Mucosa of stomach (tissue), 1 donor: ENCODE measurements around the gene MEX3C.
A peak's percentile ranks its signal among the peaks of the same experiment; 100 is the strongest.

Experiments used
- H3K27me3 ChIP-seq: one replicate; pipeline ENCODE4 v1.7.0; 2013; ENCODE audit warnings: mild to moderate bottlenecking, low read length; ENCODE audit not compliant: control insufficient read depth, insufficient read depth
- H3K36me3 ChIP-seq: one replicate; pipeline ENCODE4 v1.7.0; 2013; ENCODE audit warnings: low read length; ENCODE audit not compliant: control insufficient read depth, insufficient read depth
- H3K4me1 ChIP-seq: one replicate; pipeline ENCODE4 v1.7.0; 2013; ENCODE audit warnings: mild to moderate bottlenecking, low read length; ENCODE audit not compliant: control insufficient read depth, insufficient read depth
- H3K4me3 ChIP-seq: one replicate; pipeline ENCODE4 v1.7.0; 2013; ENCODE audit warnings: low read length
- H3K9ac ChIP-seq: one replicate; pipeline ENCODE4 v1.7.0; 2013; ENCODE audit warnings: mild to moderate bottlenecking, low read length, moderate library complexity
- H3K9me3 ChIP-seq: one replicate; pipeline ENCODE4 v1.7.0; 2013; ENCODE audit warnings: mild to moderate bottlenecking, low read length, moderate library complexity; ENCODE audit not compliant: control insufficient read depth
- donor health status: Pancreatic carcinoma.

Gene MEX3C

DNA sequence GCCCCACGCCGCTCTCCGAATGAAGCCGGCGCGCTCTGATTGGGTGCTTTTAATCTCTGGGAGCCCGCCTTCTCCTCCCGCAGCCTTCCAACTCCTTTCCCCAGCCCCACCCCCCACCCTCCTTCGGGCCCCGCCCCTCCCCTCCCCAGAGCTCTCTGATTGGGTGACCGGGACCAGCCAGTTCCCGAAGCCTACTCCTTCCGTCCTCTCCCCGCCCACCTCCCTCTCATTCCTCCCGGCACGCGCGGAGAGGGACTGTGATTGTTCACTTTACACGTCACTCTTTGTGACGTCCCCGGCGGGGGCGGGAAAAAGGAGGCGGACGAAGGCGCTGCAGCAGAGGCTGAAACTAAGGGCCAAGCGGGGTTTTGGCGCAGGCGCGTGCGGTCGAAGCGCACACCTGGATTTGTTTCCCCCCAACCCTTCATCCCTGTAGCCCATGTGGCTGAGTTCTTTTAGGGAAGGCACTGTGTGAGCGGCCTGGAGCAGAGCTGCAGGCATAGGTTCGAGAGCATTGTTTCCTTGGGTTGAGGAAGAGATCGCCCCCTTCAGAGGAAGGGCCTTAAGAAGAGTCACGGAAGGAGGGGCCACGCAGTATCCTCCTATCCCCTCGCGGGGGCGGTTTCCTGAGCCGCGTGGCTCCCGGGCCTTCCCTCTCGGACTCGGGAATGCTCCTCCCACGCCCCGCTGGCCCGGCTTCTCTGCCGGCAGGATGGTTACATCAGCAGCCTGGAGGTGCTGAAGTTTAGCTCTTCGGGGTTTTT, at the start of gene MEX3C:
TSS of gene MEX3C (minus strand) at position 21 of the 764 bp plus-strand sequence. CDS start 361 bp downstream, outside the sequence.
- peak within 1 kb of the TSS; percentile 67 for H3K4me3 ChIP-seq
- no peaks in the 10 kb centered on the region for H3K36me3 ChIP-seq
- no peaks in the 10 kb centered on the region for H3K4me1 ChIP-seq
- H3K9ac ChIP-seq: peak within 1 kb of the TSS; percentile 87
- H3K27me3 ChIP-seq: no peaks in the 10 kb centered on the region
- no peaks in the 10 kb centered on the region for H3K9me3 ChIP-seq

- Histone ChIP-seq H3K9me3 (no peaks in the 10 kb centered on the region), H3K4me1 (no peaks in the 10 kb centered on the region)
Observed at GRCh38 chr18:51241226-51241625, 43.7 kb upstream of the MEX3C start.

GRCh38 chr18:51236225-51236624, 38.7 kb upstream of the MEX3C start:
- peaks cover 4% of the 10 kb centered on the region for H3K4me1 ChIP-seq
- H3K36me3 ChIP-seq: no peaks in the 10 kb centered on the region
- no peaks in the 10 kb centered on the region for H3K9me3 ChIP-seq
- no peaks in the 10 kb centered on the region for H3K27me3 ChIP-seq
- H3K4me3 ChIP-seq: no peak overlapping the region
- no peak overlapping the region for H3K9ac ChIP-seq

More at GRCh38 chr18:51241226-51241625, 43.7 kb upstream of the MEX3C start:
- H3K36me3 ChIP-seq: no peaks in the 10 kb centered on the region
- H3K27me3 ChIP-seq: no peaks in the 10 kb centered on the region
- no peak overlapping the region for H3K4me3 ChIP-seq
- H3K9ac ChIP-seq: no peak overlapping the region

DNA sequence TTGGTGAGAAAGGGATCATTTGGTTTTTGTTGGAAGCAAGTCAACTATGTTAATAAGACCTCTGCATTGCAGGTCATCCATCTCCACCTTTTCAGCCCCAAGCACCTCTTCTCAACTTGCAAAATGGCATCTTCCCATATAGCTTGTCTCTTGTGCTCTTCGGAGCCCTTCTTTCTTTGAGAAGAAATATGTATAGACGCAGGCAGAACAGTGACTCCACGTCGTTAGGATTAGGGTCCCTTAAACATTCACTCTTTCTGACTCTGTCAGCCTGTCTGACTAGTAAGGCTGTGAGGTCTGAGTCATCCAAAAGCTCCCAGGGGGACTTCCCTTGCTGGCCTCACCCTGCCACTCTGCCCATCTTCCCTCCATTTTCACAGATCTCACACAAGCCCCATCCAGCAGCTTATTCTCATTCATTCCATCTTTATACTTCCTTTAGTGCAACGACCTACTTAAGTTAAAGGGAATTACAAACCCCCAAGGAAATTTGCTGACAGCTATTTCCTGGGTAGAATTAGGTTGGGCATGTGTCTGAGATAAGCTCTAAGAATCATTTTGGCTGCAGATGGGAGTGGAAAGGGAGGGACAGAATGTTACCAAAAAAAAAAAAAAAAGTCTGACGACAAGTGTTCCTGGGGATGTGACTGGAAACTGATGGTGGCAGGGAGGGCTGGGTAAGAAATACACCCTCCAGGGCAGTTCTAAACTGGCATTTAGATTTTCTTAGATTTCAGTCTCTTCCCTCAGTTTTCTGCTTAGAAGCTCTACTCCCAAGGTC, 37.7 kb upstream of the MEX3C start:
- no peak overlapping the region for H3K4me3 ChIP-seq
- no peaks in the 10 kb centered on the region for H3K27me3 ChIP-seq
- H3K36me3 ChIP-seq: no peaks in the 10 kb centered on the region
- no peak overlapping the region for H3K9ac ChIP-seq
- no peaks in the 10 kb centered on the region for H3K9me3 ChIP-seq
- peaks cover 4% of the 10 kb centered on the region for H3K4me1 ChIP-seq

DNA sequence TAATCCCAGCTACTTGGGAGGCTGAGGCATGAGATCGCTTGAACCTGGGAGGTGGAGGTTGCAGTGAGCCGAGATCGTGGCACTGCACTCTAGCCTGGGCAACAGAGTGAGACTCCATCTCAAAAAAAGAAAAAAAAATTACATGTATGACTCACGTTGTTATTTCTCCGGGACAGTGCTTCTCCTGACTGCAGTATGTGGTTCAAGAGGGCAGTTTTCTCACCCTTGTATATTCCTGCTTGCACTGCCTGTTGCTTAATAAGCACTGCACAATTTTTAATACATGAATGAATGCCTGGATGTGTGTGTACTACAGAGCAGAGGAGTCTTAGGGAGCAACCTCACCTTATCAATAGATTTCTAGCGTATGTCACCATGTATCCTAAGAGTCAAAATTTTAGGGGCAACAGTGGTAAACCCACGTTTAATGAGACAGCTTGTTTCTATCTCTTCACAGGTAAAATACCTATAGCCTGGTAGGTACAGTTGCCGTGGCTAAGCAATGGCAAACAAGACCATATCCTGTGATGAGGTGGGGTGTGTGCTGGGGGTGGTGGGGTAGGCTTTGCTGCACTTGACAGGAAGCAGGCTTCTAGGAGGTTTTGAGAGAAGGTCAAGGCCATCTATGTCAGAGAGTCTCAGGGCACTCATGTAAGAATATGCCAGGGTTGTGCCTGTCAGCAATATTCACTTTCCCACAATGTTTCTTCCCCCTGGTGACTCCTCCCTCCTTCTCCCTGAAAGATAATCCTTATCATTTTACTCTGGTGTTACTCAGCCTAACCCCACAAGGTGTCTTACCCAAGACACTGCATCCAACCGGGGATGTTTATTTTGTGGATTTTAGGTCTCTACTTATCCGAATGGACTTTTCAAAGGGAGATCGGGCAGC, 36.9 kb upstream of the MEX3C start:
- H3K27me3 ChIP-seq: no peaks in the 10 kb centered on the region

DNA sequence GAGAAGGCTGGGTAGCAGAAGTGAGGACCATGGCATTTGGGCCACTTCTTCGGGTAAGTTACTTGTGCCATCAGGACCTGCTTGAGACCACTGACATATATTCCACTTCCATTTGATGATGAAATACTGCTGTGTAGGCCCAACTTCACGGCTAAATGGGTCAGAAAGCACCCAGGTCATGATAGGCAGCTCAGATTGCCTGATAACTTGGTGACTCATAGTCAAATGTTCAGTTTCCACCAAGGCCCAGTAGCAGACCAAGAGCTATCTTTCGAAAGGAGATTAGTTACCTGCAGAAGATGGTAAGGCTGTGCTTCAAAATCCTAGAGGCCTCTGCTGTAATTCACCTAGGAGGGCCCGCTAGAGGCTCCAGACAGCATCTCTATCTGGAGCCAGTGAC, 31.8 kb upstream of the MEX3C start:
- H3K27me3 ChIP-seq: no peaks in the 10 kb centered on the region
- no peak overlapping the region for H3K9ac ChIP-seq
- no peaks in the 10 kb centered on the region for H3K9me3 ChIP-seq
- H3K36me3 ChIP-seq: no peaks in the 10 kb centered on the region
- no peak overlapping the region for H3K4me3 ChIP-seq
- H3K4me1 ChIP-seq: no peaks in the 10 kb centered on the region

More for the DNA sequence above, 36.9 kb upstream of the MEX3C start:
- Histone ChIP-seq H3K36me3 (no peaks in the 10 kb centered on the region), H3K9ac (no peak overlapping the region), H3K9me3 (no peaks in the 10 kb centered on the region), H3K4me1 (peaks cover 4% of the 10 kb centered on the region), H3K4me3 (no peak overlapping the region)

DNA sequence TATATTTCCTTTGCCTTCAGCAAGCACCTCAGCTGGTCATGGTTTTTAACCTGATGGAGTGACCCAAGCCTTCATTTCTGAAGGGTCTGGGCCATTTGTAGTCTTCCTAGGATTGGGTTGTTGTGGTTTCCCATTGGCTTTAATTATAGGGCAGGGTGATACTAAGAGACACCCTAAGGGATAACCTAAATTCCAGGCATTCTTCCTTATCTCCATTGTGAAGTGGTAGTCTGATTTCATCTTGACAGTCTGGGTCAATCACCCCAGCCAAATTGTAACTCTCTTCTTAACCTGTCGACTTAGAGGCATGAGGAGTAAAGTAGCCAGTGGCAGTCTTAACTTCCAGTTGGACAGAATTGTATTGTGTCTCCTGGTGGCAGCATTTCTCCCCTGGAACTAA, 30.2 kb upstream of the MEX3C start:
- H3K9me3 ChIP-seq: no peaks in the 10 kb centered on the region
- no peaks in the 10 kb centered on the region for H3K27me3 ChIP-seq
- no peak overlapping the region for H3K4me3 ChIP-seq
- H3K9ac ChIP-seq: no peak overlapping the region
- no peaks in the 10 kb centered on the region for H3K4me1 ChIP-seq
- no peaks in the 10 kb centered on the region for H3K36me3 ChIP-seq

GRCh38 chr18:51226587-51227350, 29.3 kb upstream of the MEX3C start:
- no peaks in the 10 kb centered on the region for H3K9me3 ChIP-seq
- no peak overlapping the region for H3K4me3 ChIP-seq
- H3K9ac ChIP-seq: no peak overlapping the region
- H3K27me3 ChIP-seq: no peaks in the 10 kb centered on the region
- no peaks in the 10 kb centered on the region for H3K4me1 ChIP-seq
- no peaks in the 10 kb centered on the region for H3K36me3 ChIP-seq

GRCh38 chr18:51226068-51226467, 28.6 kb upstream of the MEX3C start:
- no peaks in the 10 kb centered on the region for H3K36me3 ChIP-seq
- H3K4me3 ChIP-seq: no peak overlapping the region
- H3K9me3 ChIP-seq: no peaks in the 10 kb centered on the region
- no peaks in the 10 kb centered on the region for H3K27me3 ChIP-seq
- H3K9ac ChIP-seq: no peak overlapping the region
- H3K4me1 ChIP-seq: no peaks in the 10 kb centered on the region

GRCh38 chr18:51212606-51213005, 15.1 kb upstream of the MEX3C start:
- no peaks in the 10 kb centered on the region for H3K36me3 ChIP-seq
- no peaks in the 10 kb centered on the region for H3K4me1 ChIP-seq
- no peaks in the 10 kb centered on the region for H3K9me3 ChIP-seq
- no peak overlapping the region for H3K4me3 ChIP-seq
- no peaks in the 10 kb centered on the region for H3K27me3 ChIP-seq
- H3K9ac ChIP-seq: no peak overlapping the region

GRCh38 chr18:51211552-51211951, 14.1 kb upstream of the MEX3C start:
- H3K9ac ChIP-seq: no peak overlapping the region
- no peaks in the 10 kb centered on the region for H3K9me3 ChIP-seq
- H3K36me3 ChIP-seq: no peaks in the 10 kb centered on the region
- no peak overlapping the region for H3K4me3 ChIP-seq
- H3K4me1 ChIP-seq: no peaks in the 10 kb centered on the region
- no peaks in the 10 kb centered on the region for H3K27me3 ChIP-seq
